Cardiac muscle cell (in vitro differentiated cells and primary cell): Measurements from ENCODE around the gene SYNPR. TPM values are rescaled to one million over a fixed set of nuclear protein-coding genes. Genes with fewer than 3 reads are reported as not detected.

ENCODE experiments used
- DNase-seq, 2 donors: peaks; one replicate each; pipeline versions ENCODE4 v3.0.0 to v3.0.0-alpha.2; 2010 to 2017; ENCODE audit warnings: low read depth in 1 of 2, low spot score in 1 of 2
- H3K27ac ChIP-seq: fragments of 200-600 bp; sonication (generic); 2 replicates; pipeline ENCODE4 v1.5.1; 2016
- H3K27me3 ChIP-seq: fragments of 200-600 bp; sonication (generic); 2 replicates; pipeline ENCODE4 v1.6.0; 2016; ENCODE audit warnings: control low read depth
- H3K36me3 ChIP-seq: fragments of 200-600 bp; sonication (generic); 2 replicates; pipeline ENCODE4 v1.5.1; 2016; ENCODE audit warnings: control low read depth
- H3K4me1 ChIP-seq: fragments of 200-600 bp; sonication (generic); 2 replicates; pipeline ENCODE4 v1.8.1; 2017; ENCODE audit warnings: low read depth, mild to moderate bottlenecking, mixed run types
- H3K4me3 ChIP-seq: fragments of 200-600 bp; sonication (generic); 2 replicates; pipeline ENCODE4 v1.5.1; 2016; ENCODE audit warnings: mild to moderate bottlenecking
- H3K9me3 ChIP-seq: fragments of 200-600 bp; sonication (generic); 2 replicates; pipeline ENCODE4 v1.5.1; 2017; ENCODE audit warnings: low read depth, mild to moderate bottlenecking, control low read depth
- CTCF ChIP-seq: IDR thresholded peaks from 2 replicates; pipeline ENCODE4 v1.5.1; 2012; ENCODE audit warnings: low read depth, mild to moderate bottlenecking, low read length
- polyA plus RNA-seq: library from polyadenylated mRNA; unstranded; fragments of >200 nt; fragmentation: Nextera tagmentation; extraction: Ambion mirVana; gene quantifications from 2 replicates; pipeline ENCODE4 v1.2.1, GENCODE V29; 2016
- total RNA-seq: library from RNA; depleted of rRNA; stranded (reverse); fragments of >200 nt; gene quantifications from 2 replicates; pipeline ENCODE4 v1.2.3, GENCODE V29; 2016

Gene SYNPR
- total and polyA plus RNA-seq, 2 experiments from 2014 or later = 0.36 to 1.8 TPM

GRCh38 chr3:63471781-63472180, 193.7 kb downstream of the SYNPR start:
- H3K27me3 ChIP-seq = peaks cover 4% of the 10 kb centered on the region
- no peak overlapping the region for H3K27ac ChIP-seq
- peaks cover 12% of the 10 kb centered on the region for H3K4me1 ChIP-seq
- H3K36me3 ChIP-seq = no peaks in the 10 kb centered on the region
- DNase-seq = no peak
- H3K4me3 ChIP-seq = no peak overlapping the region
- TF ChIP-seq CTCF = no peak
- H3K9me3 ChIP-seq = no peaks in the 10 kb centered on the region

GRCh38 chr3:63473641-63474166, 195.6 kb downstream of the SYNPR start:
- DNase-seq = peak in 1 of 2 donors; percentile 50
- H3K27me3 ChIP-seq = peaks cover 4% of the 10 kb centered on the region
- H3K9me3 ChIP-seq = no peaks in the 10 kb centered on the region
- TF ChIP-seq CTCF = no peak
- no peak overlapping the region for H3K27ac ChIP-seq
- H3K4me3 ChIP-seq = no peak overlapping the region
- peaks cover 12% of the 10 kb centered on the region for H3K4me1 ChIP-seq
- H3K36me3 ChIP-seq = no peaks in the 10 kb centered on the region

GRCh38 chr3:63474828-63475518, 196.9 kb downstream of the SYNPR start:
- Histone ChIP-seq H3K4me1 (peaks cover 20% of the 10 kb centered on the region), H3K9me3 (no peaks in the 10 kb centered on the region), H3K36me3 (no peaks in the 10 kb centered on the region), H3K27me3 (peaks cover 4% of the 10 kb centered on the region), H3K27ac (no peak overlapping the region), H3K4me3 (no peak overlapping the region)
- no peak for TF ChIP-seq CTCF
- no peak for DNase-seq

- H3K36me3 ChIP-seq = no peaks in the 10 kb centered on the region
- no peaks in the 10 kb centered on the region for H3K9me3 ChIP-seq
- H3K4me3 ChIP-seq = no peak overlapping the region
- no peak for DNase-seq
- no peak overlapping the region for H3K27ac ChIP-seq
- peaks cover 18% of the 10 kb centered on the region for H3K4me1 ChIP-seq
- H3K27me3 ChIP-seq = peaks cover 8% of the 10 kb centered on the region
- no peak for TF ChIP-seq CTCF
Measured at GRCh38 chr3:63477494-63478129, 199.5 kb downstream of the SYNPR start.

GRCh38 chr3:63478990-63479660, 201.0 kb downstream of the SYNPR start:
- peak in 1 of 2 donors; percentile 13 for DNase-seq
- Histone ChIP-seq H3K4me1 (peaks cover 8% of the 10 kb centered on the region), H3K27me3 (peaks cover 8% of the 10 kb centered on the region), H3K4me3 (no peak overlapping the region), H3K36me3 (no peaks in the 10 kb centered on the region), H3K9me3 (no peaks in the 10 kb centered on the region), H3K27ac (no peak overlapping the region)
- TF ChIP-seq CTCF = no peak
